H7 (cell line): ENCODE measurements around the gene PTPRN. TPM values are rescaled to one million over a fixed set of nuclear protein-coding genes. Genes with fewer than 3 reads are reported as not detected.
"Not testable (repeated sequence)": the region's sequence is repeated elsewhere in the genome, so short reads cannot be mapped to it uniquely, and the experiment has no call there.

Source experiments
- DNase-seq: peaks from one replicate; pipeline ENCODE4 v3.0.0; 2012
- H3K27me3 ChIP-seq: 2 replicates; pipeline ENCODE4 v1.6.0; 2011; ENCODE audit warnings: mild to moderate bottlenecking, low read length; ENCODE audit not compliant: control insufficient read depth, insufficient read depth
- H3K36me3 ChIP-seq: replicated peaks from 2 replicates; pipeline ENCODE4 v1.5.1; 2011; ENCODE audit warnings: low read length; ENCODE audit not compliant: control insufficient read depth, insufficient read depth
- H3K4me3 ChIP-seq: 2 replicates; pipeline ENCODE4 v1.5.1; 2011; ENCODE audit warnings: low read depth, mild to moderate bottlenecking, control low read depth, low read length, moderate library complexity; ENCODE audit not compliant: insufficient read depth
- total RNA-seq: library from RNA; depleted of rRNA; stranded (reverse); fragments of >200 nt; shearing (Covaris generic); gene quantifications from 2 replicates; pipeline ENCODE4 v1.2.3, GENCODE V29; 2014

Gene PTPRN
- total RNA-seq, 1 experiment from 2014 or later, result 0.73 TPM

- Histone ChIP-seq H3K4me3 (no peak overlapping the region), H3K36me3 (no peaks in the 10 kb centered on the region), H3K27me3 (peaks cover 23% of the 10 kb centered on the region)
- no peak for DNase-seq
Observed at GRCh38 chr2:219325657-219326315, 16.6 kb upstream of the PTPRN start.

- DNase-seq, result no peak
- Histone ChIP-seq H3K4me3 (no peak overlapping the region), H3K36me3 (no peaks in the 10 kb centered on the region), H3K27me3 (peaks cover 17% of the 10 kb centered on the region)
Observed at GRCh38 chr2:219325136-219325535, 15.9 kb upstream of the PTPRN start.

- no peak overlapping the region for H3K4me3 ChIP-seq
- DNase-seq, result no peak
- peaks cover 7% of the 10 kb centered on the region; the same call in 1 of the 2 replicates for H3K27me3 ChIP-seq
- no peaks in the 10 kb centered on the region for H3K36me3 ChIP-seq
Observed at GRCh38 chr2:219323434-219323833, 14.2 kb upstream of the PTPRN start.

- DNase-seq, result no peak
- H3K36me3 ChIP-seq, result no peaks in the 10 kb centered on the region
- H3K27me3 ChIP-seq, result peaks cover 4% of the 10 kb centered on the region; the same call in 1 of the 2 replicates
- H3K4me3 ChIP-seq, result no peak overlapping the region
Observed at GRCh38 chr2:219314804-219315468, 5.7 kb upstream of the PTPRN start.

- not testable (repeated sequence) for H3K4me3 ChIP-seq, H3K36me3 ChIP-seq, DNase-seq
- H3K27me3 ChIP-seq, result peaks cover 18% of the 10 kb centered on the region; the same call in 1 of the 2 replicates
Observed at GRCh38 chr2:219312683-219313263, 3.6 kb upstream of the PTPRN start.

GRCh38 chr2:219308142-219309101 is 779 bp downstream of the PTPRN start:
- DNase-seq, result peak; percentile 94
- H3K27me3 ChIP-seq, result peaks cover 29% of the 10 kb centered on the region
- H3K36me3 ChIP-seq, result no peaks in the 10 kb centered on the region
- H3K4me3 ChIP-seq, result peak overlapping the region; percentile 53

- Histone ChIP-seq H3K36me3 (no peaks in the 10 kb centered on the region), H3K27me3 (peaks cover 33% of the 10 kb centered on the region), H3K4me3 (no peak overlapping the region)
Observed at GRCh38 chr2:219306047-219306446, 3.2 kb downstream of the PTPRN start.

GRCh38 chr2:219304223-219304622 is 5.0 kb downstream of the PTPRN start:
- DNase-seq, result no peak
- Histone ChIP-seq H3K4me3 (no peak overlapping the region), H3K36me3 (no peaks in the 10 kb centered on the region), H3K27me3 (peaks cover 31% of the 10 kb centered on the region)

More at GRCh38 chr2:219306047-219306446, 3.2 kb downstream of the PTPRN start:
- DNase-seq, result no peak

GRCh38 chr2:219302412-219302968 is 6.7 kb downstream of the PTPRN start:
- Histone ChIP-seq H3K27me3 (peaks cover 22% of the 10 kb centered on the region), H3K36me3 (no peaks in the 10 kb centered on the region), H3K4me3 (no peak overlapping the region)
- no peak for DNase-seq

- Histone ChIP-seq H3K36me3 (no peaks in the 10 kb centered on the region), H3K4me3 (no peak overlapping the region), H3K27me3 (peaks cover 21% of the 10 kb centered on the region)
- DNase-seq, result no peak
Observed at GRCh38 chr2:219300022-219300421, 9.2 kb downstream of the PTPRN start.

- no peak overlapping the region for H3K4me3 ChIP-seq
- no peaks in the 10 kb centered on the region for H3K36me3 ChIP-seq
- H3K27me3 ChIP-seq, result peaks cover 22% of the 10 kb centered on the region
- DNase-seq, result no peak
Observed at GRCh38 chr2:219299372-219299760, 9.8 kb downstream of the PTPRN start.

GRCh38 chr2:219298759-219299371 is 10.3 kb downstream of the PTPRN start:
- Histone ChIP-seq H3K4me3 (no peak overlapping the region), H3K36me3 (no peaks in the 10 kb centered on the region), H3K27me3 (peaks cover 24% of the 10 kb centered on the region)
- peak; percentile 97 for DNase-seq

- Histone ChIP-seq H3K36me3 (no peaks in the 10 kb centered on the region), H3K27me3 (peaks cover 21% of the 10 kb centered on the region), H3K4me3 (no peak overlapping the region)
- DNase-seq, result peak; percentile 60
Observed at GRCh38 chr2:219297766-219298456, 11.3 kb downstream of the PTPRN start.
